HepG2 (cell line): ENCODE measurements around the gene REP15. TPM values are rescaled to one million over a fixed set of nuclear protein-coding genes. Genes with fewer than 3 reads are reported as not detected.
A peak's percentile ranks its signal among the peaks of the same experiment; 100 is the strongest.

Experiments used
- ATAC-seq: fragments of 200-7000 bp; cut with Tn5 transposase; 3 replicates; pipeline ENCODE4 v1.9.1; 2020; ENCODE audit warnings: mild to moderate bottlenecking, moderate library complexity
- BruUV-seq: library from RNA; stranded (reverse); fragments of 400-500 nt; replicated peaks from 2 replicates; lab custom pipeline; 2021; lab: Mats Ljungman, UMichigan
- CTCF ChIA-PET: fragments of 300-600 bp; formaldehyde crosslinking; extraction: SDS; loops from one replicate; lab custom pipeline; 2021; ENCODE audit warnings: low total read pairs, inconsistent platforms, low intra/inter-chr PET ratio; lab: Yijun Ruan, JAX
- POLR2A ChIA-PET: fragments of 350-600 bp; sonication (Branson Sonifier 250); formaldehyde crosslinking; loops from one replicate; lab custom pipeline; 2020; ENCODE audit warnings: antibody characterized with exemption, inconsistent platforms; lab: Yijun Ruan, JAX
- DNase-seq: peaks from one replicate; pipeline ENCODE4 v3.0.0-alpha.2; 2015; ENCODE audit warnings: low spot score
- FAIRE-seq: peaks from 3 replicates; lab custom pipeline; 2011; peaks lifted over from hg19 to GRCh38; lab: Jason Lieb, UNC
- H2AFZ ChIP-seq: one replicate; pipeline ENCODE4 v1.6.1; 2011; ENCODE audit warnings: low read length, inconsistent platforms
- H3K27ac ChIP-seq: fragments of 300-600 bp; 3 replicates; pipeline ENCODE4 v1.8.0; 2011; ENCODE audit warnings: mixed run types, mild to moderate bottlenecking, mixed read lengths, low read length, inconsistent platforms; ENCODE audit not compliant: insufficient read depth; ENCODE audit errors: extremely low read length
- H3K27me3 ChIP-seq, 2 experiments: fragments of 200-600 bp in 1 of 2; 2 replicates in 1 of 2; 3 replicates in 1 of 2; pipeline versions ENCODE4 v1.6.0 to v1.8.0; 2011; ENCODE audit warnings: low read length in 2 of 2, mild to moderate bottlenecking in 2 of 2, moderate library complexity in 2 of 2, inconsistent platforms in 1 of 2; ENCODE audit not compliant: insufficient read depth in 2 of 2, control insufficient read depth in 1 of 2
- H3K36me3 ChIP-seq, 2 experiments: fragments of 200-600 bp in 1 of 2; replicated peaks in 1 of 2; 2 replicates in 1 of 2; 3 replicates in 1 of 2; pipeline versions ENCODE4 v1.5.1 to v1.8.0; 2011; ENCODE audit warnings: low read length in 2 of 2, inconsistent platforms in 1 of 2; ENCODE audit not compliant: insufficient read depth in 2 of 2, control insufficient read depth in 1 of 2
- H3K4me1 ChIP-seq: 2 replicates; pipeline ENCODE4 v1.5.1; 2012; ENCODE audit warnings: low read length, inconsistent platforms; ENCODE audit not compliant: insufficient read depth
- H3K4me2 ChIP-seq: 2 replicates; pipeline ENCODE4 v1.6.0; 2011; ENCODE audit warnings: low read depth, low read length, inconsistent platforms
- H3K4me3 ChIP-seq, 3 experiments: fragments of 200-600 bp in 1 of 3; sonication (generic), shearing (Covaris generic) in 1 of 3; replicated peaks in 1 of 3; 2 replicates each; pipeline ENCODE4 v1.5.1; 2011 to 2016; ENCODE audit warnings: low read length in 3 of 3, inconsistent platforms in 2 of 3, low read depth in 2 of 3, mild to moderate bottlenecking in 2 of 3, control low read depth in 1 of 3, mixed read lengths in 1 of 3; ENCODE audit not compliant: insufficient read depth in 1 of 3
- H3K79me2 ChIP-seq: one replicate; pipeline ENCODE4 v1.6.1; 2011; ENCODE audit warnings: low read length, inconsistent platforms; ENCODE audit not compliant: insufficient read depth
- H3K9ac ChIP-seq: 2 replicates; pipeline ENCODE4 v1.6.0; 2011; ENCODE audit warnings: mild to moderate bottlenecking, low read depth, low read length, inconsistent platforms; ENCODE audit not compliant: insufficient read depth
- H3K9me3 ChIP-seq: 2 replicates; pipeline ENCODE4 v1.5.1; 2012; ENCODE audit warnings: mild to moderate bottlenecking, low read length
- H4K20me1 ChIP-seq: 2 replicates; pipeline ENCODE4 v1.6.0; 2011; ENCODE audit warnings: inconsistent platforms, mild to moderate bottlenecking, low read length, moderate library complexity; ENCODE audit not compliant: insufficient read depth
- MEIS1 ChIP-seq: sonication (generic); formaldehyde crosslinking; IDR thresholded peaks from 2 replicates; pipeline ENCODE4 v1.9.0; 2021; ENCODE audit warnings: mild to moderate bottlenecking, missing genetic modification reagents, moderate library complexity, borderline replicate concordance
- TEAD3 ChIP-seq: optimal IDR thresholded peaks from 2 replicates; pipeline ENCODE3; 2016; ENCODE audit warnings: borderline replicate concordance
- ZNF121 ChIP-seq: sonication (generic); formaldehyde crosslinking; IDR thresholded peaks from 2 replicates; pipeline ENCODE4 v1.5.0; 2020; ENCODE audit warnings: mild to moderate bottlenecking, missing genetic modification reagents
- WGBS: methylation state at CpG from one replicate; pipeline ENCODE4 v1.1.6; 2017; ENCODE audit warnings: low lambda C conversion rate; 5-methylcytosine and 5-hydroxymethylcytosine counted together
- in situ Hi-C: cut with HindIII; loops from 2 replicates; pipeline ENCODE4 v1.10.0; 2017; ENCODE audit warnings: low pct_unique_long_range_greater_than_20kb; ENCODE audit not compliant: extremely low pct_ligation_motif_present
- intact Hi-C: fragments of 100-400 bp; cut with micrococcal nuclease; formaldehyde crosslinking; loops from one replicate; pipeline ENCODE4 v1.10.0; 2022; ENCODE audit not compliant: unreplicated experiment
- polyA plus RNA-seq, 8 experiments: library from polyadenylated mRNA; depleted of rRNA in 3 of 8; stranded (reverse) in 7 of 8; unstranded in 1 of 8; fragments of >200 nt; fragmentation: Illumina TruSeq in 4 of 8; extraction: Trizol in 4 of 8; gene quantifications; 2 replicates each; pipeline versions ENCODE4 v1.2.1 to v1.2.3, GENCODE V29; 2011 to 2016; ENCODE audit warnings: low read depth in 4 of 8, missing spikeins in 1 of 8, mixed read lengths in 1 of 8; ENCODE audit not compliant: insufficient read depth in 1 of 8
- total RNA-seq, 5 experiments: library from RNA; depleted of rRNA; stranded (reverse); fragments of >200 nt; fragmentation: Illumina TruSeq; extraction: Trizol; gene quantifications; 2 replicates each; pipeline ENCODE4 v1.2.3, GENCODE V29; 2016; ENCODE audit warnings: low read depth in 1 of 5
- TF ChIP-seq, protein P1 (sequence below): sonication (generic); formaldehyde crosslinking; IDR thresholded peaks from 2 replicates; pipeline ENCODE4 v1.4.0; 2020; ENCODE audit warnings: mild to moderate bottlenecking, missing genetic modification reagents
- TF ChIP-seq, protein P2 (sequence below): sonication (generic); formaldehyde crosslinking; IDR thresholded peaks from 2 replicates; pipeline ENCODE4 v1.4.0; 2020; ENCODE audit warnings: mild to moderate bottlenecking, missing genetic modification reagents, borderline replicate concordance
- TF ChIP-seq, protein P3 (sequence below): sonication (generic); formaldehyde crosslinking; IDR thresholded peaks from 2 replicates; pipeline ENCODE4 v1.5.0; 2020; ENCODE audit warnings: mild to moderate bottlenecking, missing genetic modification reagents

Gene REP15
- total and polyA plus RNA-seq, 2 of the 13 experiments (the other 11 are each of a cell fraction or from before 2014, with no cell fraction given), result 0.12 to 0.64 TPM

DNA sequence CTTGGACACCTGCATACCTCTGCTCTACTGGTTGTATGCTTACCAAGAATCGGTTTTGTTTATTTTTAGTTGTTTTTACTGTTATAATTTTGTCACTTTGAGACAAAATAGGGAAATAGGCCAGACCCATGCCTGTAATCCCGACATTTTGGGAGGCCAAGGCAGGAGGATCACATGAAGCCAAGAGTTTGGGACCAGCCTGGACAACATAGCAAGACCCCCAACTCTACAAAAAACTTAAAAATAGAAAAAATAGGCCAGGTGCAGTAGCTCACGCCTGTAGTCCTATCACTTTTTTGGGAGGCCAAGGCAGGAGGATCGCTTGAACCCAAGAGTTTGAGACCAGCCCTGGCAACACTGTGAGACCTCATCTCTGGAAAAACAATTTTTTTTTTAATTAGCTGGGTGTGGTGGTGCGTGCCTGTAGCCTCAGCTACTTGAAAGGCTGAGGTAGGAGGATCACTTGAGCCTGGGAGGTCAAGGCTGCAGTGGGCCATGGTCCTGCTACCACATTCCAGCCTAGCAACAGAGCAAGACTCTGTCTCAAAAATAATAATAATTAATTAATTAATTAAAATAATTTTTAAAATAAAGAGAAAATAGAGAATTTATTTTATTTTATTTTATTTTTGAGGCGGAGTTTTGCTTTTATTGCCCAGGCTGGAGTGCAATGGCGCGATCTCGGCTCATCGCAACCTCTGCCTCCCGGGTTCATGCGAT lies 13.1 kb downstream of the REP15 start:
- Histone ChIP-seq H3K4me2 (peak overlapping the region; percentile 73), H3K36me3 (peaks cover 0 to 10% of the 10 kb centered on the region in 2 experiments; a peak in 3 of 5 replicates), H3K9ac (peak overlapping the region; percentile 91), H3K4me1 (peaks cover 51% of the 10 kb centered on the region), H2AFZ (peak overlapping the region; percentile 44), H3K4me3 (peak overlapping the region; percentile 72 to 94 (median 90); a peak in 5 of 6 replicates), H3K9me3 (no peaks in the 10 kb centered on the region), H3K27ac (peak overlapping the region; percentile 82), H3K79me2 (peaks cover 36% of the 10 kb centered on the region), H4K20me1 (peaks cover 8% of the 10 kb centered on the region; the same call in 1 of the 2 replicates), H3K27me3 (peaks cover 0 to 3% of the 10 kb centered on the region in 2 experiments; a peak in 1 of 5 replicates)
- TF ChIP-seq, protein P1, sequence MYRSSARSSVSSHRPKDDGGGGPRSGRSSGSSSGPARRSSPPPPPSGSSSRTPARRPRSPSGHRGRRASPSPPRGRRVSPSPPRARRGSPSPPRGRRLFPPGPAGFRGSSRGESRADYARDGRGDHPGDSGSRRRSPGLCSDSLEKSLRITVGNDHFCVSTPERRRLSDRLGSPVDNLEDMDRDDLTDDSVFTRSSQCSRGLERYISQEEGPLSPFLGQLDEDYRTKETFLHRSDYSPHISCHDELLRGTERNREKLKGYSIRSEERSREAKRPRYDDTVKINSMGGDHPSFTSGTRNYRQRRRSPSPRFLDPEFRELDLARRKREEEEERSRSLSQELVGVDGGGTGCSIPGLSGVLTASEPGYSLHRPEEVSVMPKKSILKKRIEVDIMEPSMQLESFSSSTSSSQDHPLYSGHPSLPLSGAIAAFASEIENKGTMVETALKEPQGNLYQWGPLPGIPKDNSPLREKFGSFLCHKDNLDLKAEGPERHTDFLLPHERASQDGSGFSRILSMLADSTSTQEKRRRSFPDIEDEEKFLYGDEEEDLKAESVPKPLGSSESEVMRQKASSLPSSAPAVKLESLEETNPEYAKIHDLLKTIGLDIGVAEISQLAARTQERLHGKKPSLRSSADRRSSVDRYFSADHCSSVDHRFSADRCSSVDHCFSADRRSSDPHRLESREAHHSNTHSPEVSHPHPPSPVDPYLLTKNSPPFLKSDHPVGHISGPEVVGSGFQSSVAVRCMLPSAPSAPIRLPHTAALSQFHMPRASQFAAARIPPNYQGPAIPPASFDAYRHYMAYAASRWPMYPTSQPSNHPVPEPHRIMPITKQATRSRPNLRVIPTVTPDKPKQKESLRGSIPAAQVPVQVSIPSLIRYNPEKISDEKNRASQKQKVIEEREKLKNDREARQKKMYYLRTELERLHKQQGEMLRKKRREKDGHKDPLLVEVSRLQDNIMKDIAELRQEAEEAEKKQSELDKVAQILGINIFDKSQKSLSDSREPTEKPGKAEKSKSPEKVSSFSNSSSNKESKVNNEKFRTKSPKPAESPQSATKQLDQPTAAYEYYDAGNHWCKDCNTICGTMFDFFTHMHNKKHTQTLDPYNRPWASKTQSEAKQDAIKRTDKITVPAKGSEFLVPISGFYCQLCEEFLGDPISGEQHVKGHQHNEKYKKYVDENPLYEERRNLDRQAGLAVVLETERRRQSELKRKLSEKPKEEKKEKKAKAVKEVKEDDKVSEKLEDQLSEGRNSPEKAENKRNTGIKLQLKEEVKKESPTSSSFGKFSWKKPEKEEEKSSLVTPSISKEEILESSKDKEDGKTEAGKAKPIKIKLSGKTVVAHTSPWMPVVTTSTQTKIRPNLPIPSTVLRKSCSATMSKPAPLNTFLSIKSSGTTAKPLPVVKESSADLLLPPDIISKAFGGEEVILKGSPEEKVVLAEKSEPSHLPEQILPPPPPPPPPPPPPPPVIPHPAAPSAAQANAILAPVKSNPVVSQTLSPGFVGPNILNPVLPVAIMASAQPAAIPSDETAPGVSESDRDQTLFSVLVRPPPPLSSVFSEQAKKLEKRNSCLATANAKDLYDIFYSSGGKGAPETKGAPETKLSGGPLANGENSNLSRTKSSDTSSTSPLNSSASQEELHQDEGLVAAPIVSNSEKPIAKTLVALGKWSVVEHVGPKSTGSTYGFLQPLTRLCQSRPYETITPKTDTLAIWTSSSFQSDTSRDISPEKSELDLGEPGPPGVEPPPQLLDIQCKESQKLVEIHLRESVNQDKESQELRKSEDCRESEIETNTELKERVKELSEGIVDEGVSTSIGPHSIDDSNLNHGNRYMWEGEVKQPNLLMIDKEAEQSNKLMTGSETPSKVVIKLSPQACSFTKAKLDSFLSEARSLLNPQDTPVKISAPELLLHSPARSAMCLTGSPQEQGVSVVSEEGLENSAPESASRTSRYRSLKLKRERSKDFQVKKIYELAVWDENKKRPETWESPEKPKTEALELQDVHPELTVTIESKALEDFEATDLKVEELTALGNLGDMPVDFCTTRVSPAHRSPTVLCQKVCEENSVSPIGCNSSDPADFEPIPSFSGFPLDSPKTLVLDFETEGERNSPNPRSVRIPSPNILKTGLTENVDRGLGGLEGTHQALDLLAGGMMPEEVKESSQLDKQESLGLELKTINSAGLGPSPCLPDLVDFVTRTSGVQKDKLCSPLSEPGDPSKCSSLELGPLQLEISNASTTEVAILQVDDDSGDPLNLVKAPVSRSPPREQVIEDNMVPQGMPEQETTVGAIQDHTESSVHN, result no peak
- no peak for TF ChIP-seq MEIS1 (CRISPR knock-in tag)
- TF ChIP-seq, protein P2, sequence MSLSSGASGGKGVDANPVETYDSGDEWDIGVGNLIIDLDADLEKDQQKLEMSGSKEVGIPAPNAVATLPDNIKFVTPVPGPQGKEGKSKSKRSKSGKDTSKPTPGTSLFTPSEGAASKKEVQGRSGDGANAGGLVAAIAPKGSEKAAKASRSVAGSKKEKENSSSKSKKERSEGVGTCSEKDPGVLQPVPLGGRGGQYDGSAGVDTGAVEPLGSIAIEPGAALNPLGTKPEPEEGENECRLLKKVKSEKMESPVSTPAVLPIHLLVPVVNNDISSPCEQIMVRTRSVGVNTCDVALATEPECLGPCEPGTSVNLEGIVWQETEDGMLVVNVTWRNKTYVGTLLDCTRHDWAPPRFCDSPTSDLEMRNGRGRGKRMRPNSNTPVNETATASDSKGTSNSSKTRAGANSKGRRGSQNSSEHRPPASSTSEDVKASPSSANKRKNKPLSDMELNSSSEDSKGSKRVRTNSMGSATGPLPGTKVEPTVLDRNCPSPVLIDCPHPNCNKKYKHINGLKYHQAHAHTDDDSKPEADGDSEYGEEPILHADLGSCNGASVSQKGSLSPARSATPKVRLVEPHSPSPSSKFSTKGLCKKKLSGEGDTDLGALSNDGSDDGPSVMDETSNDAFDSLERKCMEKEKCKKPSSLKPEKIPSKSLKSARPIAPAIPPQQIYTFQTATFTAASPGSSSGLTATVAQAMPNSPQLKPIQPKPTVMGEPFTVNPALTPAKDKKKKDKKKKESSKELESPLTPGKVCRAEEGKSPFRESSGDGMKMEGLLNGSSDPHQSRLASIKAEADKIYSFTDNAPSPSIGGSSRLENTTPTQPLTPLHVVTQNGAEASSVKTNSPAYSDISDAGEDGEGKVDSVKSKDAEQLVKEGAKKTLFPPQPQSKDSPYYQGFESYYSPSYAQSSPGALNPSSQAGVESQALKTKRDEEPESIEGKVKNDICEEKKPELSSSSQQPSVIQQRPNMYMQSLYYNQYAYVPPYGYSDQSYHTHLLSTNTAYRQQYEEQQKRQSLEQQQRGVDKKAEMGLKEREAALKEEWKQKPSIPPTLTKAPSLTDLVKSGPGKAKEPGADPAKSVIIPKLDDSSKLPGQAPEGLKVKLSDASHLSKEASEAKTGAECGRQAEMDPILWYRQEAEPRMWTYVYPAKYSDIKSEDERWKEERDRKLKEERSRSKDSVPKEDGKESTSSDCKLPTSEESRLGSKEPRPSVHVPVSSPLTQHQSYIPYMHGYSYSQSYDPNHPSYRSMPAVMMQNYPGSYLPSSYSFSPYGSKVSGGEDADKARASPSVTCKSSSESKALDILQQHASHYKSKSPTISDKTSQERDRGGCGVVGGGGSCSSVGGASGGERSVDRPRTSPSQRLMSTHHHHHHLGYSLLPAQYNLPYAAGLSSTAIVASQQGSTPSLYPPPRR, result no peak
- TF ChIP-seq, protein P3, sequence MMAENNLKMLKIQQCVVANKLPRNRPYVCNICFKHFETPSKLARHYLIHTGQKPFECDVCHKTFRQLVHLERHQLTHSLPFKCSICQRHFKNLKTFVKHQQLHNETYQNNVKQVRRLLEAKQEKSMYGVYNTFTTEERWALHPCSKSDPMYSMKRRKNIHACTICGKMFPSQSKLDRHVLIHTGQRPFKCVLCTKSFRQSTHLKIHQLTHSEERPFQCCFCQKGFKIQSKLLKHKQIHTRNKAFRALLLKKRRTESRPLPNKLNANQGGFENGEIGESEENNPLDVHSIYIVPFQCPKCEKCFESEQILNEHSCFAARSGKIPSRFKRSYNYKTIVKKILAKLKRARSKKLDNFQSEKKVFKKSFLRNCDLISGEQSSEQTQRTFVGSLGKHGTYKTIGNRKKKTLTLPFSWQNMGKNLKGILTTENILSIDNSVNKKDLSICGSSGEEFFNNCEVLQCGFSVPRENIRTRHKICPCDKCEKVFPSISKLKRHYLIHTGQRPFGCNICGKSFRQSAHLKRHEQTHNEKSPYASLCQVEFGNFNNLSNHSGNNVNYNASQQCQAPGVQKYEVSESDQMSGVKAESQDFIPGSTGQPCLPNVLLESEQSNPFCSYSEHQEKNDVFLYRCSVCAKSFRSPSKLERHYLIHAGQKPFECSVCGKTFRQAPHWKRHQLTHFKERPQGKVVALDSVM (CRISPR knock-in tag), result peak; percentile 64
- peak; percentile 71 for TF ChIP-seq ZNF121
- TF ChIP-seq TEAD3 (CRISPR knock-in tag), result peak; percentile 11
- intact Hi-C loops (loop anchor here (10.0 kb wide), 2 partner anchors 155 to 185 kb away; partner anchors contain the start of gene PPFIBP1), in situ Hi-C loops (no loop called here)
- DNase-seq (no peak), ATAC-seq (no peak), FAIRE-seq (no peak)
- no TSS peak for BruUV-seq
- POLR2A ChIA-PET, result interaction anchor here (1.0 to 1.5 kb wide), 3 partner anchors 13 to 312 kb away, joined by 5 to 18 read pairs (median 6); partner anchors contain the start of genes PPFIBP1 and REP15
- CTCF ChIA-PET, result no interaction called here
- WGBS, result 30% methylated on average over 12 of the region's 12 CpGs
